Measurements from ENCODE around the gene MSMO1. TPM values are rescaled to one million over a fixed set of nuclear protein-coding genes. Genes with fewer than 3 reads are reported as not detected.

Gene MSMO1
- 18.4 to 23.4 TPM (median 18.9 TPM) in 5 replicates for total RNA-seq (2022; extraction: Qiagen RNA extraction; ENCODE audit: low read depth)

GRCh38 chr4:165327211-165328100 is at the start of gene MSMO1:
TSS of gene MSMO1 (plus strand) at chr4:165327669. CDS start at chr4:165333371, 5,702 bp downstream.

GRCh38 chr4:165378745-165379677 is 51.5 kb downstream of the MSMO1 start, which contains the start of gene CPE:
TSS of gene CPE (plus strand) at chr4:165379008. CDS start at chr4:165379222, 214 bp downstream.

Other genes starting within 250 kb of the MSMO1 start
- 8.3 to 9.8 TPM (median 8.9 TPM) in 5 replicates for gene TMEM192, start 214.8 kb upstream of the MSMO1 start, total RNA-seq (2022; extraction: Qiagen RNA extraction; ENCODE audit: low read depth)
- gene KLHL2, start 120.1 kb upstream of the MSMO1 start, total RNA-seq (2022; extraction: Qiagen RNA extraction; ENCODE audit: low read depth): 9.9 to 13.0 TPM (median 12.0 TPM) in 5 replicates
- 1.3 to 1.6 TPM (median 1.4 TPM) in 5 replicates for gene CPE, start 51.3 kb downstream of the MSMO1 start, total RNA-seq (2022; extraction: Qiagen RNA extraction; ENCODE audit: low read depth)